ENCODE results near the gene CNTD1. TPM values are rescaled to one million over a fixed set of nuclear protein-coding genes. Genes with fewer than 3 reads are reported as not detected.

CNTD1 gene
- total RNA-seq, 1 donor: 0.54 TPM

GRCh38 chr17:42806249-42806648 is 7.6 kb downstream of the CNTD1 start:
- TF ChIP-seq CTCF (IDR thresholded peaks at IDR 0.05; ENCODE audit: insufficient read depth, low read length): no peak
- H3K4me3 ChIP-seq (ENCODE audit: low read depth, low read length): no peak overlapping the region
- no peak for DNase-seq (ENCODE audit: low read depth)

- no peak overlapping the region for H3K4me3 ChIP-seq (ENCODE audit: low read depth, low read length)
- peak; percentile 85 for DNase-seq (ENCODE audit: low read depth)
- no peak for TF ChIP-seq CTCF (IDR thresholded peaks at IDR 0.05; ENCODE audit: insufficient read depth, low read length)
Measured at GRCh38 chr17:42809250-42809649, 10.6 kb downstream of the CNTD1 start.

- no peak overlapping the region for H3K4me3 ChIP-seq (ENCODE audit: low read depth, low read length)
- TF ChIP-seq CTCF (IDR thresholded peaks at IDR 0.05; ENCODE audit: insufficient read depth, low read length): no peak
- DNase-seq (ENCODE audit: low read depth): peak; percentile 82
Measured at GRCh38 chr17:42814633-42815399, 16.2 kb downstream of the CNTD1 start.

GRCh38 chr17:42817866-42818265 is 19.2 kb downstream of the CNTD1 start:
- no peak overlapping the region for H3K4me3 ChIP-seq (ENCODE audit: low read depth, low read length)
- TF ChIP-seq CTCF (IDR thresholded peaks at IDR 0.05; ENCODE audit: insufficient read depth, low read length): no peak
- DNase-seq (ENCODE audit: low read depth): no peak

- no peak for DNase-seq (ENCODE audit: low read depth)
- TF ChIP-seq CTCF (IDR thresholded peaks at IDR 0.05; ENCODE audit: insufficient read depth, low read length): no peak
Measured at GRCh38 chr17:42818379-42818778, 19.7 kb downstream of the CNTD1 start.

GRCh38 chr17:42819939-42820535 is 21.4 kb downstream of the CNTD1 start:
- peak; percentile 75 for TF ChIP-seq CTCF (IDR thresholded peaks at IDR 0.05; ENCODE audit: insufficient read depth, low read length)
- peak; percentile 46 for DNase-seq (ENCODE audit: low read depth)
- no peak overlapping the region for H3K4me3 ChIP-seq (ENCODE audit: low read depth, low read length)

More at GRCh38 chr17:42818379-42818778, 19.7 kb downstream of the CNTD1 start:
- H3K4me3 ChIP-seq (ENCODE audit: low read depth, low read length): no peak overlapping the region

All from fibroblast of the aortic adventitia (primary cell).